Central memory CD4-positive, alpha-beta T cell (primary cell): ENCODE measurements around the gene TTC29.
"Not testable (repeated sequence)": the region's sequence is repeated elsewhere in the genome, so short reads cannot be mapped to it uniquely, and the experiment has no call there.

Experiments used
- DNase-seq: peaks from one replicate; pipeline ENCODE4 v3.0.0; 2022

The TTC29 gene

GRCh38 chr4:146674829-146675570 is 270.7 kb downstream of the TTC29 start:
- no peak for DNase-seq

GRCh38 chr4:146663968-146664311 is 281.7 kb downstream of the TTC29 start:
- DNase-seq, result not testable (repeated sequence)

- DNase-seq, result no peak
Observed at GRCh38 chr4:146661367-146661766, 284.3 kb downstream of the TTC29 start.
